CD4-positive, CD25-positive, alpha-beta regulatory T cell (primary cell): ENCODE data around the gene IL22RA2. TPM values are rescaled to one million over a fixed set of nuclear protein-coding genes. Genes with fewer than 3 reads are reported as not detected.
"Not testable (repeated sequence)": the region's sequence is repeated elsewhere in the genome, so short reads cannot be mapped to it uniquely, and the experiment has no call there.

Experiments
- ATAC-seq, 2 donors: fragments of 150-1000 bp; cut with Tn5 transposase; one replicate each; pipeline ENCODE4 v1.10.0; 2021; ENCODE audit warnings: low read depth in 2 of 2, moderate number of reproducible peaks in 2 of 2, moderate library complexity in 1 of 2
- DNase-seq, 3 donors: peaks; one replicate each; pipeline versions ENCODE4 v3.0.0 to v3.0.0-alpha.2; 2012 to 2022; ENCODE audit warnings: mixed read lengths in 1 of 3
- H3K27ac ChIP-seq: one replicate; pipeline ENCODE4 v1.7.0; 2013; ENCODE audit warnings: mild to moderate bottlenecking, low read length; ENCODE audit not compliant: insufficient read depth, poor library complexity, severe bottlenecking
- H3K27me3 ChIP-seq: one replicate; pipeline ENCODE4 v1.7.0; 2013; ENCODE audit warnings: low read length; ENCODE audit not compliant: control insufficient read depth, insufficient read depth
- H3K36me3 ChIP-seq: one replicate; pipeline ENCODE4 v1.7.0; 2013; ENCODE audit warnings: mild to moderate bottlenecking, low read length, moderate library complexity; ENCODE audit not compliant: control insufficient read depth, insufficient read depth
- H3K4me1 ChIP-seq: 2 replicates; pipeline ENCODE4 v1.7.0; 2013; ENCODE audit warnings: mild to moderate bottlenecking, low read length; ENCODE audit not compliant: insufficient read depth, control insufficient read depth, poor library complexity, severe bottlenecking
- H3K4me3 ChIP-seq: one replicate; pipeline ENCODE4 v1.7.0; 2013; ENCODE audit warnings: low read depth, mild to moderate bottlenecking, low read length, moderate library complexity
- H3K9me3 ChIP-seq, 2 experiments: 1 replicate in 1 of 2; 2 replicates in 1 of 2; pipeline ENCODE4 v1.7.0; 2013; ENCODE audit warnings: low read length in 2 of 2, mild to moderate bottlenecking in 1 of 2, moderate library complexity in 1 of 2; ENCODE audit not compliant: control insufficient read depth in 2 of 2
- H3K27ac Mint-ChIP-seq, 3 donors: one replicate each; pipeline ENCODE4 v1.8.0; 2020 to 2022; ENCODE audit warnings: mild to moderate bottlenecking in 3 of 3, mixed read lengths in 3 of 3, moderate library complexity in 2 of 3
- H3K27me3 Mint-ChIP-seq: one replicate; pipeline ENCODE4 v1.8.0; 2022; ENCODE audit warnings: mild to moderate bottlenecking, mixed read lengths
- H3K36me3 Mint-ChIP-seq: one replicate; pipeline ENCODE4 v1.8.0; 2020; ENCODE audit warnings: mixed read lengths
- H3K4me1 Mint-ChIP-seq, 4 donors: one replicate each; pipeline ENCODE4 v1.8.0; 2020 to 2022; ENCODE audit warnings: mixed read lengths in 4 of 4, mild to moderate bottlenecking in 1 of 4
- H3K4me3 Mint-ChIP-seq, 4 donors: one replicate each; pipeline ENCODE4 v1.8.0; 2020 to 2022; ENCODE audit warnings: mild to moderate bottlenecking in 4 of 4, mixed read lengths in 4 of 4, moderate library complexity in 3 of 4
- H3K9me3 Mint-ChIP-seq, 7 donors: one replicate each; pipeline ENCODE4 v1.8.0; 2020 to 2022; ENCODE audit warnings: mixed read lengths in 7 of 7, mild to moderate bottlenecking in 3 of 7, moderate library complexity in 2 of 7
- polyA plus RNA-seq, 4 donors: library from polyadenylated mRNA; unstranded; fragments of 300-500 nt; fragmentation: Illumina TruSeq; gene quantifications; one replicate each; pipeline ENCODE4 v1.2.3, GENCODE V29; 2021
- total RNA-seq: library from RNA; stranded (reverse); gene quantifications from one replicate; pipeline ENCODE4 v1.2.3, GENCODE V29; 2022

IL22RA2 gene
- total and polyA plus RNA-seq, 5 donors from 2014 or later = not detected

DNA sequence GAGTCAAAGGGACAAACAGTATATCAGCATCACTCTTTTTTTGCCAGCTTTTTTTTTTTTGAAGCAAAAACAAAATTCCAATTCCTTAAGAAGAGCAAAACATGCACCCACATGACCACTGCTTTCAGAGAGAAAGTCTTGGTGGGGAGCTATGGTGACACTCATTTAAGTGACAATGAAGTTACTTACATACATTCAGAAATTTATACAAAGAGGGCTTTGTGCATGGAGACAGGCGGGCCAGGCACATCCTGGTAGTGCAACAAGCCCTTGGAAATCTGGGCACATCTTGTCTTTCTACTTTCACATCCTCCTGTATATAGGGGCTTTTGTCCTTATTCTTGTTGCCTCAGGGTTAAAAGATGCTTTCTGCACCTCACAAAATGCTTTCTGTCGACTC lies 55.9 kb downstream of the IL22RA2 start:
- no peak overlapping the region for H3K27ac Mint-ChIP-seq
- no peaks in the 10 kb centered on the region for H3K4me1 Mint-ChIP-seq
- peaks cover 13% of the 10 kb centered on the region for H3K27me3 Mint-ChIP-seq

DNA sequence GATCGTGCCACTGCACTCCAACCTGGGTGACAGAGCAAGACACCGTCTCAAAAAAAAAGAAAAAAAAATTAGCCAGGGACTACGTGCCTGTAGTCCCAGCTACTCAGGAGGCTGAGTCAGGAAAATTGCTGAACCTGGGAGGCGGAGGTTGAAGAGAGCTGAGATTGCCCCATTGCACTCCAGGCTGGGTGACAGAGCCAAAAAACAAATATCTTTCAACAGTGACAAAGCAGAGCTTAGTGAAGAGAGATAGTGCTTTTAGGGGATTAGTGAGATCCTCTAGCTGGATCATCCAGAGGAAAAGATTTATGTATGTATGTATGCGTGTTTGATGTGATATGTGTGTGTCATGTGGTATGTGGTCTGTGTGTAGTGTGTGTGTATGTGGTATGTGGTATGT lies 56.6 kb downstream of the IL22RA2 start:
- Histone ChIP-seq H3K36me3 (no peaks in the 10 kb centered on the region), H3K27ac (no peak overlapping the region), H3K9me3 (peaks cover 5 to 7% of the 10 kb centered on the region in 2 experiments), H3K27me3 (peaks cover 8% of the 10 kb centered on the region), H3K4me1 (no peaks in the 10 kb centered on the region), H3K4me3 (no peak overlapping the region)
- no peaks in the 10 kb centered on the region for H3K36me3 Mint-ChIP-seq
- DNase-seq (no peak), ATAC-seq (no peak)
- H3K4me3 Mint-ChIP-seq = no peak overlapping the region
- H3K9me3 Mint-ChIP-seq = peaks cover 2 to 20% (median 4%) of the 10 kb centered on the region in 7 donors
- no peaks in the 10 kb centered on the region for H3K4me1 Mint-ChIP-seq
- H3K27ac Mint-ChIP-seq = no peak overlapping the region
- peaks cover 13% of the 10 kb centered on the region for H3K27me3 Mint-ChIP-seq

More for the DNA sequence above, 55.9 kb downstream of the IL22RA2 start:
- no peaks in the 10 kb centered on the region for H3K4me1 ChIP-seq
- Mint-ChIP-seq H3K4me3 (no peak overlapping the region), H3K36me3 (no peaks in the 10 kb centered on the region), H3K9me3 (peaks cover 2 to 20% (median 4%) of the 10 kb centered on the region in 7 donors)
- DNase-seq (no peak), ATAC-seq (no peak)
- no peak overlapping the region for H3K4me3 ChIP-seq
- H3K27ac ChIP-seq = no peak overlapping the region
- peaks cover 6% of the 10 kb centered on the region for H3K27me3 ChIP-seq
- no peaks in the 10 kb centered on the region for H3K36me3 ChIP-seq
- peaks cover 5 to 7% of the 10 kb centered on the region in 2 experiments for H3K9me3 ChIP-seq

DNA sequence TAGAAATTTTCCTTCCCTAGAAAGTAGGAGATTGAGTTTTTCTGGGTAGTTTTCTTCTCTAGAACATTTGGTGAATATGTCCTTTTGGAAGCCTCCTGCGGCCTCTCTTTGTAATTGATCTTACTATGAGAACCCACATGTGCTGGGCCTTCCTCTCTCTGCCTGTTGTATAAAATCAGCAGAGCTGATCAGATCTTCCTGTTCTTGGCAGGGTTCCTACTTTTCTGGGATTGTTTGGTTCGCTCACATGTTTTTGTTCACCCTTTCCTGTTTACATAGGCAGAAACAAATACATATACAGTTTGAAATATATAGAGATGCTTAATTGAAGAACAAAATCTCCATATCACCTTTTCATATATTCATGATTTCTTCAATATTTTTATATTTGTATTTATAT lies 57.8 kb downstream of the IL22RA2 start:
- H3K9me3 ChIP-seq = peaks cover 5 to 7% of the 10 kb centered on the region in 2 experiments
- no peak overlapping the region for H3K27ac ChIP-seq
- Mint-ChIP-seq H3K9me3 (peaks cover 2 to 19% (median 4%) of the 10 kb centered on the region in 7 donors), H3K36me3 (no peaks in the 10 kb centered on the region), H3K27ac (no peak overlapping the region), H3K4me1 (no peaks in the 10 kb centered on the region), H3K4me3 (no peak overlapping the region), H3K27me3 (peaks cover 7% of the 10 kb centered on the region)
- ATAC-seq (no peak), DNase-seq (no peak)
- H3K27me3 ChIP-seq = peaks cover 8% of the 10 kb centered on the region
- no peaks in the 10 kb centered on the region for H3K4me1 ChIP-seq
- no peaks in the 10 kb centered on the region for H3K36me3 ChIP-seq
- H3K4me3 ChIP-seq = no peak overlapping the region

DNA sequence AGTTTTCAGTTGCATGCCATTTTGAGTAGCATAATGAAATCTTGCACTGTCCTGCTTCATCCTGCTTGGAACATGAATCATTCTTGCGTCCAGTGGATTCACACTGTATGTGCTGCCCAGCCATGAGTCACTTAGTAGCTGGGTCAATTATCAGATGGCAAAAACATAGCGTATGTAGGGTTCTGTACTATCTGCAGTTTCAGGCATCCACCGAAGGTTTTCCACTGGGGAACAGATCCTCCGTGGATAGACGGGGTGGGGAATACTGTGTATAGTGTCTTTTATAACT lies 61.4 kb downstream of the IL22RA2 start:
- Mint-ChIP-seq H3K9me3 (peaks cover 0 to 7% (median 0%) of the 10 kb centered on the region in 7 donors), H3K4me1 (no peaks in the 10 kb centered on the region), H3K27me3 (peaks cover 8% of the 10 kb centered on the region), H3K36me3 (no peaks in the 10 kb centered on the region), H3K27ac (no peak overlapping the region), H3K4me3 (no peak overlapping the region)
- ATAC-seq (no peak), DNase-seq (no peak)
- Histone ChIP-seq H3K4me1 (no peaks in the 10 kb centered on the region), H3K36me3 (no peaks in the 10 kb centered on the region), H3K27ac (no peak overlapping the region), H3K9me3 (no peaks in the 10 kb centered on the region), H3K4me3 (no peak overlapping the region), H3K27me3 (peaks cover 8% of the 10 kb centered on the region)

DNA sequence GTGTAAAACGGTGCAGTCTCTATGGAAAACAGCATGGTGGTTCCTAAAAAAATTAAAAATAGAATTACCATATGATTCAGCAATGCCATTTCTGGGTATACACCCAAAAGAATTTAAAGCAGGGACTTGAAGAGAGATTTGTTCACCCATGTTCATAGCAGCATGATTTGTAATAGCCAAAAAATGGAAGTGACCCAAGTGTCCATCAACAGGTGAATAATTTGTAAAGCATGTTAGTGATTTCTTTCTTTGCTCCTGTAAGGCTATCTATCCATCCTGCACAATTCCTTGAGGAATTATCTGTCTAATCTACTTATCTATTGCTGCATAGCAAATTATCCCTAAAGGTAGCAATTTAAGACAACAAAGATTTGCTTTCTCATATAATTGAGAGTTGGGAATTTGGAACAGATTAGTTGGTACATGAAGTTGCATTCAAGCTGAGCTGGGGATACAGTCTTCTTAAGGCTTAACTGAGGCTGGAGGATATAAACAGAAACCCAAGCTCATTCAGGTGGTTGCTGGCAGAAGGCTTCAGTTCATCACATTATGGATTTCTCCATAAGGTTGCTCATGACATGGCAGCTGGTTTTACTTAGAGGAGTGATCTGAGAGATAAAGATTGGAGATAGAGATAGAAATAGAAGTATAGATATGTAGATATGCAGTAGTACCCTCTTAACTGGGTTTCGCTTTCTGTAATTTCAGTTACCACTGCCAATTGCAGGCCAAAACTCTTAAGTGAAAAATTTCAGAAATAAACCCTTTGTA lies 62.0 kb downstream of the IL22RA2 start:
- no peaks in the 10 kb centered on the region for H3K4me1 ChIP-seq
- H3K27me3 ChIP-seq = peaks cover 8% of the 10 kb centered on the region

DNA sequence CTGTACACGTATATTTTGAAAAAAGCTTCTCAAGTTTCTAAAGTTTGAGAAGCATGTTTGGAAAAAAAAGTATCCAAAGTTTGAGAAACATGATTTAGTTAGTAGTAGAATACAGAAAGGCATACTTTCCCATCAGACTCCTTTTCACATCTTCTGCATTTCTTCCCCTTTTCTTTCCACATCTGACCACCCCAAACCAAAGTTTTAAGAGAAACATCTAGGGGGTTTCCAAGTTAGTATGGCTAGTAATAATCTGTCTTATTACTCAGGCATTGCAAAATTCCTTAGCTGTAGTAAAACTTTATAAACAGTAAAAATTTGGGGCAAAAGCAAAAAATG lies 65.7 kb downstream of the IL22RA2 start:
- peaks cover 0 to 5% (median 0%) of the 10 kb centered on the region in 4 donors for H3K4me1 Mint-ChIP-seq
- H3K27ac Mint-ChIP-seq = no peak overlapping the region
- ATAC-seq = no peak

More for the DNA sequence above, 62.0 kb downstream of the IL22RA2 start:
- Mint-ChIP-seq H3K4me3 (no peak overlapping the region), H3K9me3 (peaks cover 0 to 6% (median 0%) of the 10 kb centered on the region in 7 donors), H3K36me3 (no peaks in the 10 kb centered on the region), H3K27me3 (peaks cover 8% of the 10 kb centered on the region), H3K27ac (peak overlapping the region in 1 of 3 donors; percentile 22), H3K4me1 (no peaks in the 10 kb centered on the region)
- Histone ChIP-seq H3K4me3 (no peak overlapping the region), H3K27ac (no peak overlapping the region), H3K36me3 (no peaks in the 10 kb centered on the region), H3K9me3 (no peaks in the 10 kb centered on the region)
- no peak for ATAC-seq
- no peak for DNase-seq

DNA sequence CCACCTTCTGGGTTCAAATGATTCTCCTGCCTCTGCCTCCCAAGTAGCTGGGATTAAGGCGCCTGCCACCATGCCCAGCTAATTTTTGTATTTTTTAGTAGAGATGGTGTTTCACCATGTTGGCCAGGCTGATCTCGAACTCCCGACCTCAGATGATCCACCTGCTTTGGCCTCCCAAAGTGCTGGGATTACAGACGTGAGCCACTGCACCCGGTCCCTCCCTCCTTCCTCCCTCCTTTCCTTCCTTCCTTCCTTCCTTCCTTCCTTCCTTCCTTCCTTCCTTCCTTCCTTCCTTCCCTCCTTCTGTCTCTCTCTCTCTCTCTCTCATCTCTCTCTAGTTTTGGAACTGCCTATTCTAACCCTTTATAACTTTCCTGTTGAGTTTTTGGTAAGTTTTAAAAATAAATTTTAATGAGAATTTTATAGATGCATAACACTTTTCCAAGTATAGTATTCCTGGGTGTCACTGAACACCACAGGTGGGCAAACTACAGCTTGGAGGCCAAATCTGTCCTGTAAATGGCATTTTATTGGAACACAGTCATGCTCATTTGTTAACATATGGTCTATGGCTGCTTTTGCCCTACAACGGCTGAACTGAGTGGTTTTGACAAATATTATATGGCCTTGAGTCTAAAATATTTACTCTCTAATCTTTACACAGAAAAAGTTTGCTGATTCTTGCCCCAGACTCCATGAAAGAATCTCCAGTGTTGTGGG lies 66.2 kb downstream of the IL22RA2 start:
- H3K4me1 Mint-ChIP-seq, H3K36me3 Mint-ChIP-seq, H3K27ac ChIP-seq, H3K4me3 Mint-ChIP-seq, H3K27me3 ChIP-seq, H3K4me3 ChIP-seq, ATAC-seq, DNase-seq, H3K9me3 ChIP-seq, H3K36me3 ChIP-seq, H3K4me1 ChIP-seq, H3K27ac Mint-ChIP-seq, H3K9me3 Mint-ChIP-seq: not testable (repeated sequence)
- peaks cover 23% of the 10 kb centered on the region for H3K27me3 Mint-ChIP-seq

More for the DNA sequence above, 65.7 kb downstream of the IL22RA2 start:
- no peak overlapping the region for H3K4me3 Mint-ChIP-seq
- peaks cover 23% of the 10 kb centered on the region for H3K27me3 Mint-ChIP-seq
- Histone ChIP-seq H3K4me1 (no peaks in the 10 kb centered on the region), H3K27me3 (peaks cover 5% of the 10 kb centered on the region), H3K4me3 (no peak overlapping the region), H3K27ac (no peak overlapping the region), H3K9me3 (no peaks in the 10 kb centered on the region), H3K36me3 (no peaks in the 10 kb centered on the region)
- H3K36me3 Mint-ChIP-seq = no peaks in the 10 kb centered on the region
- peaks cover 0 to 6% (median 2%) of the 10 kb centered on the region in 7 donors for H3K9me3 Mint-ChIP-seq
- DNase-seq = no peak

DNA sequence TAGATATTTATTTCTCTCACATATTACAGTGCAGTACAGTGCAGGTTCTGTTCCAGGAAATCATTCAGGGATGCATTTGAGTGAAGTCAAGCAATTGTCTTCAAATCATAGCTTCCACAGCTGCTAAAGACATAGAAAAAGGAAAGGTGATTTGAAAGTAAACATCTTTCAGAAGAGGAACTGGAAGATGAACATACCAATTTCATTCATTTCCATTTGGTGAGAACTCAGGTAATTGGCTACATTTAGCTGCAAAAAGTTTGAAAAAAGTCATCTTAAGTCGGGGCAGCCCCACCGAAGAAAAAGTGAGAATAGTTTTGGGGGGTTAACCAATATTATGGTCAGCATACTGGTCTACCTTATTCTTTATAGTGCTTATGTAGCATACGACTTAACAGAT lies 67.3 kb downstream of the IL22RA2 start:
- Histone ChIP-seq H3K36me3 (no peaks in the 10 kb centered on the region), H3K27me3 (peaks cover 2% of the 10 kb centered on the region), H3K27ac (no peak overlapping the region), H3K4me3 (no peak overlapping the region), H3K9me3 (no peaks in the 10 kb centered on the region), H3K4me1 (no peaks in the 10 kb centered on the region)
- Mint-ChIP-seq H3K4me3 (no peak overlapping the region), H3K27ac (no peak overlapping the region), H3K4me1 (peaks cover 0 to 5% (median 0%) of the 10 kb centered on the region in 4 donors), H3K9me3 (peaks cover 0 to 6% (median 2%) of the 10 kb centered on the region in 7 donors), H3K27me3 (peaks cover 23% of the 10 kb centered on the region), H3K36me3 (no peaks in the 10 kb centered on the region)
- no peak for DNase-seq
- no peak for ATAC-seq
